Measurements from ENCODE around the gene C5AR2.

C5AR2 gene

DNA sequence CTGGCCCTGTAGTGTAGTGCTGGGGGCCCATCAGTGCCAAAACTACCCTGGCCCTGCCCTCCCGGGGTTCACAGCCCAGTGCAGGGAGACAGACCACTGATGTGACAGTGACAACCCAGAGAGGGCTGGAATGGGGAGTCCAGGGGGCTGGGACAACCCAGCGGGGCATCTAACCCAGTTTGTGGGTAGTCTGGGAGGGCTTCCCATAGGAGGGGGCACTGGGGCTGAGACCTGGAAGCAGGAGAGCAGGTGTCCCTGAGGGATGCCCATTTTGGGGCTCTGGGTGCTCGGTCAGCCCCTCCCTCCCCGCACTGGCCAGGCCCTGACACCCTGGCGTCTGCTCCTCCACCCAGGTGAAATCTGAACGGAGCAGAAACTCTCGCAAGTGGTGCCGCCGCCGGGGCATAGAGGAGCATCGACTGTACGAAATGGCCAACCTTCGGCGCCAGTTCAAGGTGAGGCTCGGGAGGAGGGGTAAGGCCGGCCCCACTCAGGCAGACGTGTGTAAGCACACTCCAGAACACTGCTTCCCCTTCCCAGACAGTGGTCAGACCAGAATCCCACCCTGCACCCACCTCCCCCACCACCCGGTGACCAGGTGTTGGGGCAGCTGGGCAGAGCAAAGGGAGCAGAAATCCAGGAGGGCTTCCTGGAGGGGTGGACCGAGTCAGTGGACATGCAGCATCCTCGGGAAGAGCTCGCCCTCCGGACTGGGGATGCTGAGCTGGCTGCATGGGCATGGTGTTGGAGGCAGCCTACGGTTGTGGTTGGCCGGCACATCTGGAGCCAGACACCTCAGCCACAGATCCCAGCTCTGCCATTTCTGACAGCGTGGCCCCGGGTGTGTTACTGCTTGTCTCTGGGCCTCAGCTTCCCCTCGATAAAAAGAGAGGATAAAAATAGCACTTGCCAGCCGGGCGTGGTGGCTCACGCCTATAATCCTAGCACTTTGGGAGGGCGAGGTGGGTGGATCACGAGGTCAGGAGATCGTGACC is 41.6 kb downstream of the C5AR2 start:
- Histone ChIP-seq H3K27me3 (ENCODE audit: low read depth, low read length) (no peaks in the 10 kb centered on the region), H3K79me2 (ENCODE audit: low read length) (no peaks in the 10 kb centered on the region), H3K36me3 (replicated peaks; ENCODE audit: low read depth, low read length) (peaks cover 63% of the 10 kb centered on the region), H3K9me3 (ENCODE audit: insufficient read depth, low read length) (no peaks in the 10 kb centered on the region), H2AFZ (ENCODE audit: low read depth, low read length) (no peak overlapping the region), H3K4me1 (ENCODE audit: low read length) (no peaks in the 10 kb centered on the region), H3K27ac (ENCODE audit: low read length) (no peak overlapping the region), H3K4me3 (ENCODE audit: low read length) (no peak overlapping the region), H4K20me1 (ENCODE audit: insufficient read depth, low read length) (no peaks in the 10 kb centered on the region; the same call in 1 of the 2 replicates), H3K9ac (ENCODE audit: low read length) (no peak overlapping the region), H3K4me2 (ENCODE audit: low read length) (no peak overlapping the region)
- TF ChIP-seq, protein P1, sequence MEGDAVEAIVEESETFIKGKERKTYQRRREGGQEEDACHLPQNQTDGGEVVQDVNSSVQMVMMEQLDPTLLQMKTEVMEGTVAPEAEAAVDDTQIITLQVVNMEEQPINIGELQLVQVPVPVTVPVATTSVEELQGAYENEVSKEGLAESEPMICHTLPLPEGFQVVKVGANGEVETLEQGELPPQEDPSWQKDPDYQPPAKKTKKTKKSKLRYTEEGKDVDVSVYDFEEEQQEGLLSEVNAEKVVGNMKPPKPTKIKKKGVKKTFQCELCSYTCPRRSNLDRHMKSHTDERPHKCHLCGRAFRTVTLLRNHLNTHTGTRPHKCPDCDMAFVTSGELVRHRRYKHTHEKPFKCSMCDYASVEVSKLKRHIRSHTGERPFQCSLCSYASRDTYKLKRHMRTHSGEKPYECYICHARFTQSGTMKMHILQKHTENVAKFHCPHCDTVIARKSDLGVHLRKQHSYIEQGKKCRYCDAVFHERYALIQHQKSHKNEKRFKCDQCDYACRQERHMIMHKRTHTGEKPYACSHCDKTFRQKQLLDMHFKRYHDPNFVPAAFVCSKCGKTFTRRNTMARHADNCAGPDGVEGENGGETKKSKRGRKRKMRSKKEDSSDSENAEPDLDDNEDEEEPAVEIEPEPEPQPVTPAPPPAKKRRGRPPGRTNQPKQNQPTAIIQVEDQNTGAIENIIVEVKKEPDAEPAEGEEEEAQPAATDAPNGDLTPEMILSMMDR (IDR thresholded peaks at IDR 0.05; ENCODE audit: low read depth, low read length), result no peak
- no peak for TF ChIP-seq EZH2phosphoT487 (IDR thresholded peaks at IDR 0.05; ENCODE audit: low read depth)

DNA sequence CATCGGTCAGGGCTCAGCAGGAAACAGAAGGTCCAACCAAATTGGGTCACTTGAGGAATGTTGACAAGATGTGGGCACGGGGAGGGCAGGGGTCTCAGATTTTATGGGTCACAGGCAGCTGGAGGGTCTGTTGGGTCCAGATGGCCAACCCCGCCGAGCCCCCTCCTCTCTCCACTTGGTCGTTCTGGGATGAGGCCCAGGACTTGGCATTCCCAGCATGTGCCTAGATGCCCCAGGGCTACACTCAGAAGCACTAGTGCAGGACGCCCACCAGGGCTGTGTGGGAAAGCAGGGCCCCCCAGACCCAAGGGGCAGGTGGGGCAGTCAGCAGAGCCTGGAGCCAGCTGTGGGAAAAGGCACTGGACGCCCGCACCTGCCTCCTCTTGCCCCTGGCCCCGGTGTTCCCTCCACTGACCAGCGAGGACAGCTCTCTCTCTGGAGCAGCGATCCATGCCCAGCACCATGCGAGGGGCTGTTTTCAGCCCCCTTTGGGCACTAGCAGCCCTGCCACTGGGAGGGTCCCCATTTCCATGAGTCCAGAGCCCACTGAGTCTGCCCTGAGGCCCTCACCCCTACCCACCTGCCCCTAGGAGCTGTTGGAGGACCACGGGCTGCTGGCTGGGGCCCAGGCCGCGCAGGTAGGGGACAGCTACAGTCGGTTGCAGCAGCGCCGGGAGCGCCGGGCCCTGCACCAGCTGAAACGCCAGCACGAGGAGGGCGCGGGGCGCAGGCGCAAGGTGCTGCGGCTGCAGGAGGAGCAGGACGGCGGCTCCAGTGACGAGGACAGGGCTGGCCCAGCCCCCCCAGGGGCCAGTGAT is 43.1 kb downstream of the C5AR2 start:
- Histone ChIP-seq H3K79me2 (ENCODE audit: low read length) (no peaks in the 10 kb centered on the region), H3K9ac (ENCODE audit: low read length) (no peak overlapping the region), H4K20me1 (ENCODE audit: insufficient read depth, low read length) (no peaks in the 10 kb centered on the region; the same call in 1 of the 2 replicates), H3K4me3 (ENCODE audit: low read length) (no peak overlapping the region), H3K27me3 (ENCODE audit: low read depth, low read length) (no peaks in the 10 kb centered on the region), H3K9me3 (ENCODE audit: insufficient read depth, low read length) (no peaks in the 10 kb centered on the region), H3K27ac (ENCODE audit: low read length) (no peak overlapping the region), H3K4me1 (ENCODE audit: low read length) (no peaks in the 10 kb centered on the region), H2AFZ (ENCODE audit: low read depth, low read length) (no peak overlapping the region), H3K4me2 (ENCODE audit: low read length) (no peak overlapping the region), H3K36me3 (replicated peaks; ENCODE audit: low read depth, low read length) (peaks cover 60% of the 10 kb centered on the region)
- TF ChIP-seq, protein P1 (IDR thresholded peaks at IDR 0.05; ENCODE audit: low read depth, low read length), result no peak
- TF ChIP-seq EZH2phosphoT487 (IDR thresholded peaks at IDR 0.05; ENCODE audit: low read depth), result no peak

DNA sequence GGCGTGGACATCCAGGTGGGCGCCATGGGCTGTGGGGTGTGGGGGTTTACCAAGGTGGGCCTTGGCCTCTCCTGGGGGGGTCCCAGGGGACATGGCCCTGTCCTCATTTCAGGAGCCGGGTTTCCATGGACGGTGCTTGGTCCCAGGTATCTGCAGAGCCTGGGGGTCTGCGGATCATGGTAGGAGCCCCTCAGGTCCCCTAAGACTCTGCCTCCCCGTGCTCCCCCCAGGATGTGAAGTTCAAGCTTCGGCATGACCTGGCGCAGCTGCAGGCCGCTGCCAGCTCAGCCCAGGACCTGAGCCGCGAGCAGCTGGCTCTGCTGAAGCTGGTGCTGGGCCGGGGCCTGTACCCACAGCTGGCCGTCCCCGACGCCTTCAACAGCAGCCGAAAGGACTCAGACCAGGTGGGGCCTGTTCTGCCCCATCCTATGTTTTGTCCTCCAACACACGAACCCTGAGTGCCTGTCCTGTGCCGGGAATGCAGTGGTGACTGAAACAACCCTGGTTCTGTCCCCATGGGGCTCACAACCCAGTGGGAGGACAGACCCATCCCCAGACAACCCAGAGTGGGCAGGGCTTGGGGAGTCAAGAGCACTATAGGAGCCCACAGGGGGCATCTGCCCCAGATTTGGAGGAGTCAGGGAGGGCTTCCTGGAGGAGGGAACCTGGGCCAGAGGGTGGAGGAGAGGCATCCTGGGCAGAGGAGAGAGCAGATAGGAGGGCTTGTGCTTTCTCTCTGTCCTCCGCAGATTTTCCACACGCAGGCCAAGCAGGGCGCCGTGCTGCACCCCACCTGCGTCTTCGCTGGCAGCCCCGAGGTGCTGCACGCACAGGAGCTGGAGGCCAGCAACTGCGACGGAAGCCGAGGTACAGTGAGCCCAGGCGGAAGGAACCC is 44.0 kb downstream of the C5AR2 start:
- Histone ChIP-seq H2AFZ (ENCODE audit: low read depth, low read length) (no peak overlapping the region), H3K27me3 (ENCODE audit: low read depth, low read length) (no peaks in the 10 kb centered on the region), H3K4me1 (ENCODE audit: low read length) (no peaks in the 10 kb centered on the region), H3K4me3 (ENCODE audit: low read length) (no peak overlapping the region), H3K4me2 (ENCODE audit: low read length) (no peak overlapping the region), H4K20me1 (ENCODE audit: insufficient read depth, low read length) (no peaks in the 10 kb centered on the region; the same call in 1 of the 2 replicates), H3K79me2 (ENCODE audit: low read length) (no peaks in the 10 kb centered on the region), H3K27ac (ENCODE audit: low read length) (no peak overlapping the region), H3K9ac (ENCODE audit: low read length) (no peak overlapping the region), H3K36me3 (replicated peaks; ENCODE audit: low read depth, low read length) (peaks cover 62% of the 10 kb centered on the region), H3K9me3 (ENCODE audit: insufficient read depth, low read length) (no peaks in the 10 kb centered on the region)
- TF ChIP-seq, protein P1 (IDR thresholded peaks at IDR 0.05; ENCODE audit: low read depth, low read length), result no peak
- TF ChIP-seq EZH2phosphoT487 (IDR thresholded peaks at IDR 0.05; ENCODE audit: low read depth), result no peak
